HepG2 (cell line): ENCODE measurements around the gene KIAA1549. TPM values are rescaled to one million over a fixed set of nuclear protein-coding genes. Genes with fewer than 3 reads are reported as not detected.

Experiments
- ATAC-seq: fragments of 200-7000 bp; cut with Tn5 transposase; 3 replicates; pipeline ENCODE4 v1.9.1; 2020; ENCODE audit warnings: mild to moderate bottlenecking, moderate library complexity
- BruUV-seq: library from RNA; stranded (reverse); fragments of 400-500 nt; replicated peaks from 2 replicates; lab custom pipeline; 2021; lab: Mats Ljungman, UMichigan
- CTCF ChIA-PET: fragments of 300-600 bp; formaldehyde crosslinking; extraction: SDS; loops from one replicate; lab custom pipeline; 2021; ENCODE audit warnings: low total read pairs, inconsistent platforms, low intra/inter-chr PET ratio; lab: Yijun Ruan, JAX
- POLR2A ChIA-PET: fragments of 350-600 bp; sonication (Branson Sonifier 250); formaldehyde crosslinking; loops from one replicate; lab custom pipeline; 2020; ENCODE audit warnings: antibody characterized with exemption, inconsistent platforms; lab: Yijun Ruan, JAX
- DNase-seq: peaks from one replicate; pipeline ENCODE4 v3.0.0-alpha.2; 2015; ENCODE audit warnings: low spot score
- FAIRE-seq: peaks from 3 replicates; lab custom pipeline; 2011; peaks lifted over from hg19 to GRCh38; lab: Jason Lieb, UNC
- H2AFZ ChIP-seq: one replicate; pipeline ENCODE4 v1.6.1; 2011; ENCODE audit warnings: low read length, inconsistent platforms
- H3K27ac ChIP-seq: fragments of 300-600 bp; 3 replicates; pipeline ENCODE4 v1.8.0; 2011; ENCODE audit warnings: mixed run types, mild to moderate bottlenecking, mixed read lengths, low read length, inconsistent platforms; ENCODE audit not compliant: insufficient read depth; ENCODE audit errors: extremely low read length
- H3K27me3 ChIP-seq, 2 experiments: fragments of 200-600 bp in 1 of 2; 2 replicates in 1 of 2; 3 replicates in 1 of 2; pipeline versions ENCODE4 v1.6.0 to v1.8.0; 2011; ENCODE audit warnings: low read length in 2 of 2, mild to moderate bottlenecking in 2 of 2, moderate library complexity in 2 of 2, inconsistent platforms in 1 of 2; ENCODE audit not compliant: insufficient read depth in 2 of 2, control insufficient read depth in 1 of 2
- H3K36me3 ChIP-seq, 2 experiments: fragments of 200-600 bp in 1 of 2; replicated peaks in 1 of 2; 2 replicates in 1 of 2; 3 replicates in 1 of 2; pipeline versions ENCODE4 v1.5.1 to v1.8.0; 2011; ENCODE audit warnings: low read length in 2 of 2, inconsistent platforms in 1 of 2; ENCODE audit not compliant: insufficient read depth in 2 of 2, control insufficient read depth in 1 of 2
- H3K4me1 ChIP-seq: 2 replicates; pipeline ENCODE4 v1.5.1; 2012; ENCODE audit warnings: low read length, inconsistent platforms; ENCODE audit not compliant: insufficient read depth
- H3K4me2 ChIP-seq: 2 replicates; pipeline ENCODE4 v1.6.0; 2011; ENCODE audit warnings: low read depth, low read length, inconsistent platforms
- H3K4me3 ChIP-seq, 3 experiments: fragments of 200-600 bp in 1 of 3; sonication (generic), shearing (Covaris generic) in 1 of 3; replicated peaks in 1 of 3; 2 replicates each; pipeline ENCODE4 v1.5.1; 2011 to 2016; ENCODE audit warnings: low read length in 3 of 3, inconsistent platforms in 2 of 3, low read depth in 2 of 3, mild to moderate bottlenecking in 2 of 3, control low read depth in 1 of 3, mixed read lengths in 1 of 3; ENCODE audit not compliant: insufficient read depth in 1 of 3
- H3K79me2 ChIP-seq: one replicate; pipeline ENCODE4 v1.6.1; 2011; ENCODE audit warnings: low read length, inconsistent platforms; ENCODE audit not compliant: insufficient read depth
- H3K9ac ChIP-seq: 2 replicates; pipeline ENCODE4 v1.6.0; 2011; ENCODE audit warnings: mild to moderate bottlenecking, low read depth, low read length, inconsistent platforms; ENCODE audit not compliant: insufficient read depth
- H3K9me3 ChIP-seq: 2 replicates; pipeline ENCODE4 v1.5.1; 2012; ENCODE audit warnings: mild to moderate bottlenecking, low read length
- H4K20me1 ChIP-seq: 2 replicates; pipeline ENCODE4 v1.6.0; 2011; ENCODE audit warnings: inconsistent platforms, mild to moderate bottlenecking, low read length, moderate library complexity; ENCODE audit not compliant: insufficient read depth
- NCOA2 ChIP-seq: sonication (generic); formaldehyde crosslinking; IDR thresholded peaks from 2 replicates; pipeline ENCODE4 v1.8.0; 2022; ENCODE audit warnings: inconsistent platforms
- NR2C2 ChIP-seq: sonication (generic); formaldehyde crosslinking; IDR thresholded peaks from 2 replicates; pipeline ENCODE4 v1.4.0; 2020; ENCODE audit warnings: missing genetic modification reagents, mild to moderate bottlenecking, moderate library complexity, borderline replicate concordance
- PHF21A ChIP-seq: sonication (generic); formaldehyde crosslinking; IDR thresholded peaks from 2 replicates; pipeline ENCODE4 v1.5.0; 2020; ENCODE audit warnings: mild to moderate bottlenecking, missing genetic modification reagents
- PHF5A ChIP-seq: IDR thresholded peaks from one replicate; pipeline ENCODE4 v1.6.1; 2018; ENCODE audit warnings: low read depth, missing genetic modification reagents; ENCODE audit not compliant: unreplicated experiment
- PPARG ChIP-seq: conservative IDR thresholded peaks from 2 replicates; pipeline ENCODE4 v1.6.1; 2016; ENCODE audit warnings: missing biosample characterization, missing genetic modification reagents
- RARA ChIP-seq: IDR thresholded peaks from 2 replicates; pipeline ENCODE4 v1.6.1; 2016; ENCODE audit warnings: missing genetic modification reagents, missing compliant biosample characterization
- SOX13 ChIP-seq, 3 experiments: fragments of 450-650 bp in 1 of 3; sonication (generic) in 1 of 3; formaldehyde crosslinking in 1 of 3; IDR thresholded peaks in 2 of 3; conservative IDR thresholded peaks in 1 of 3; 2 replicates each; pipeline versions ENCODE4 v1.5.0 to v1.6.1; 2016 to 2020; ENCODE audit warnings: antibody characterized with exemption in 1 of 3, mild to moderate bottlenecking in 1 of 3, missing compliant biosample characterization in 1 of 3, missing genetic modification reagents in 1 of 3, moderate library complexity in 1 of 3
- TAF1 ChIP-seq: sonication (generic); formaldehyde crosslinking; IDR thresholded peaks from 2 replicates; pipeline ENCODE4 v1.4.0; 2020; ENCODE audit warnings: missing genetic modification reagents
- XBP1 ChIP-seq: sonication (generic); formaldehyde crosslinking; IDR thresholded peaks from 2 replicates; pipeline ENCODE4 v1.5.0; 2020; ENCODE audit warnings: missing genetic modification reagents
- ZNF614 ChIP-seq: IDR thresholded peaks from 2 replicates; pipeline ENCODE4 v1.6.1; 2018; ENCODE audit warnings: missing biosample characterization, missing genetic modification reagents, inconsistent platforms, borderline replicate concordance
- ZSCAN29 ChIP-seq: sonication (generic); formaldehyde crosslinking; conservative IDR thresholded peaks from 2 replicates; pipeline ENCODE4 v1.4.0; 2020; ENCODE audit warnings: mild to moderate bottlenecking, missing genetic modification reagents
- WGBS: methylation state at CpG from one replicate; pipeline ENCODE4 v1.1.6; 2017; ENCODE audit warnings: low lambda C conversion rate; 5-methylcytosine and 5-hydroxymethylcytosine counted together
- in situ Hi-C: cut with HindIII; loops from 2 replicates; pipeline ENCODE4 v1.10.0; 2017; ENCODE audit warnings: low pct_unique_long_range_greater_than_20kb; ENCODE audit not compliant: extremely low pct_ligation_motif_present
- intact Hi-C: fragments of 100-400 bp; cut with micrococcal nuclease; formaldehyde crosslinking; loops from one replicate; pipeline ENCODE4 v1.10.0; 2022; ENCODE audit not compliant: unreplicated experiment
- polyA plus RNA-seq, 8 experiments: library from polyadenylated mRNA; depleted of rRNA in 3 of 8; stranded (reverse) in 7 of 8; unstranded in 1 of 8; fragments of >200 nt; fragmentation: Illumina TruSeq in 4 of 8; extraction: Trizol in 4 of 8; gene quantifications; 2 replicates each; pipeline versions ENCODE4 v1.2.1 to v1.2.3, GENCODE V29; 2011 to 2016; ENCODE audit warnings: low read depth in 4 of 8, missing spikeins in 1 of 8, mixed read lengths in 1 of 8; ENCODE audit not compliant: insufficient read depth in 1 of 8
- total RNA-seq, 5 experiments: library from RNA; depleted of rRNA; stranded (reverse); fragments of >200 nt; fragmentation: Illumina TruSeq; extraction: Trizol; gene quantifications; 2 replicates each; pipeline ENCODE4 v1.2.3, GENCODE V29; 2016; ENCODE audit warnings: low read depth in 1 of 5
- TF ChIP-seq, protein P1 (sequence below): sonication (generic); formaldehyde crosslinking; IDR thresholded peaks from 2 replicates; pipeline ENCODE4 v1.5.0; 2020; ENCODE audit warnings: missing genetic modification reagents, mild to moderate bottlenecking, borderline replicate concordance
- TF ChIP-seq, protein P2 (sequence below): IDR thresholded peaks from 2 replicates; pipeline ENCODE4 v1.6.1; 2016; ENCODE audit warnings: low read depth
- TF ChIP-seq, protein P3 (sequence below): sonication (generic); formaldehyde crosslinking; IDR thresholded peaks from 2 replicates; pipeline ENCODE4 v1.4.0; 2020; ENCODE audit warnings: missing genetic modification reagents, mild to moderate bottlenecking, borderline replicate concordance
- TF ChIP-seq, protein P4 (sequence below): sonication (generic); formaldehyde crosslinking; conservative IDR thresholded peaks from 2 replicates; pipeline ENCODE4 v1.8.1; 2023; ENCODE audit warnings: missing genetic modification reagents

Gene KIAA1549
- total and polyA plus RNA-seq, 2 of the 13 experiments (the other 11 are each of a cell fraction or from before 2014, with no cell fraction given) = 1.1 to 1.8 TPM

DNA sequence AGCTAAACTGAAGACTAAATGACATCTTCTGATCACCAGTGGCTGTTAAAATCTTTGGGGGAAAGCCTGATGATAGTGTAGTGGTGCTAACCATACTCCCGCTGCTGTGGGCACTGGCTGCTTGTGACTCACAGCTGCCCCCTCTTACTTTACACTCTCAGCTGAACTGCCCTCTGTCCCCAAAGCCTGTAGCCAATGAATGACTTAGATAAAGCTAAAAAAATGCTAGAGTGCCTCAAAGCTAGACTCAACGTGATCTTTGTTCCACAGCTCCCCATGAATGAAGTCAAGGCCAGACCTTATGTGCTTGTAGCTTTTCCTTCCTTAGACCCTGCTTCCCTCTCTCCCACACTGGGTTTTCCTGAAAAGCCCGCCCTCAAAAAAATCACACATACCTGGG lies 48.2 kb upstream of the KIAA1549 start:
- peak; percentile 82 for ATAC-seq
- whole genome bisulfite sequencing = 47% methylated on average over 3 of the region's 3 CpGs
- CTCF ChIA-PET = no interaction called here
- TF ChIP-seq, protein P1, sequence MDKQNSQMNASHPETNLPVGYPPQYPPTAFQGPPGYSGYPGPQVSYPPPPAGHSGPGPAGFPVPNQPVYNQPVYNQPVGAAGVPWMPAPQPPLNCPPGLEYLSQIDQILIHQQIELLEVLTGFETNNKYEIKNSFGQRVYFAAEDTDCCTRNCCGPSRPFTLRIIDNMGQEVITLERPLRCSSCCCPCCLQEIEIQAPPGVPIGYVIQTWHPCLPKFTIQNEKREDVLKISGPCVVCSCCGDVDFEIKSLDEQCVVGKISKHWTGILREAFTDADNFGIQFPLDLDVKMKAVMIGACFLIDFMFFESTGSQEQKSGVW (CRISPR knock-in tag) = no peak
- TF ChIP-seq, protein P2, sequence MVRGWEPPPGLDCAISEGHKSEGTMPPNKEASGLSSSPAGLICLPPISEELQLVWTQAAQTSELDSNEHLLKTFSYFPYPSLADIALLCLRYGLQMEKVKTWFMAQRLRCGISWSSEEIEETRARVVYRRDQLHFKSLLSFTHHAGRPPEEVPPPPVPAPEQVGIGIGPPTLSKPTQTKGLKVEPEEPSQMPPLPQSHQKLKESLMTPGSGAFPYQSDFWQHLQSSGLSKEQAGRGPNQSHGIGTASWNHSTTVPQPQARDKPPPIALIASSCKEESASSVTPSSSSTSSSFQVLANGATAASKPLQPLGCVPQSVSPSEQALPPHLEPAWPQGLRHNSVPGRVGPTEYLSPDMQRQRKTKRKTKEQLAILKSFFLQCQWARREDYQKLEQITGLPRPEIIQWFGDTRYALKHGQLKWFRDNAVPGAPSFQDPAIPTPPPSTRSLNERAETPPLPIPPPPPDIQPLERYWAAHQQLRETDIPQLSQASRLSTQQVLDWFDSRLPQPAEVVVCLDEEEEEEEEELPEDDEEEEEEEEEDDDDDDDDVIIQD (CRISPR knock-in tag) = 0 out of 2 replicates have a peak, but pooled peaks have one; percentile 23
- TF ChIP-seq PHF21A (CRISPR knock-in tag) (no peak), ZNF614 (CRISPR knock-in tag) (0 out of 2 replicates have a peak, but pooled peaks have one; percentile 46), ZSCAN29 (0 out of 2 replicates have a peak, but pooled peaks have one; percentile 28), SOX13 (IDR thresholded peaks at IDR 0.05) (no peak), SOX13 (CRISPR knock-in tag; conservative IDR thresholded peaks at IDR 0.05 in 1 of 2, IDR thresholded peaks at IDR 0.05 in 1 of 2) (0 out of 4 replicates have a peak, but pooled peaks of 1 of the 2 experiments have one; percentile 5), NR2C2 (CRISPR knock-in tag) (0 out of 2 replicates have a peak, but pooled peaks have one; percentile 36), PHF5A (CRISPR knock-in tag) (no peak), RARA (CRISPR knock-in tag) (peak; percentile 39; the same call in 1 of the 2 replicates), NCOA2 (CRISPR knock-in tag) (no peak), XBP1 (CRISPR knock-in tag) (no peak), TAF1 (CRISPR knock-in tag) (no peak), PPARG (CRISPR knock-in tag) (peak; percentile 71)
- TF ChIP-seq, protein P3, sequence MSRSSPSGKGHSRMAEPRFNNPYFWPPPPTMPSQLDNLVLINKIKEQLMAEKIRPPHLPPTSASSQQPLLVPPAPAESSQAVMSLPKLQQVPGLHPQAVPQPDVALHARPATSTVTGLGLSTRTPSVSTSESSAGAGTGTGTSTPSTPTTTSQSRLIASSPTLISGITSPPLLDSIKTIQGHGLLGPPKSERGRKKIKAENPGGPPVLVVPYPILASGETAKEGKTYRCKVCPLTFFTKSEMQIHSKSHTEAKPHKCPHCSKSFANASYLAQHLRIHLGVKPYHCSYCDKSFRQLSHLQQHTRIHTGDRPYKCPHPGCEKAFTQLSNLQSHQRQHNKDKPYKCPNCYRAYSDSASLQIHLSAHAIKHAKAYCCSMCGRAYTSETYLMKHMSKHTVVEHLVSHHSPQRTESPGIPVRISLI (CRISPR knock-in tag) = peak; percentile 81
- TF ChIP-seq, protein P4, sequence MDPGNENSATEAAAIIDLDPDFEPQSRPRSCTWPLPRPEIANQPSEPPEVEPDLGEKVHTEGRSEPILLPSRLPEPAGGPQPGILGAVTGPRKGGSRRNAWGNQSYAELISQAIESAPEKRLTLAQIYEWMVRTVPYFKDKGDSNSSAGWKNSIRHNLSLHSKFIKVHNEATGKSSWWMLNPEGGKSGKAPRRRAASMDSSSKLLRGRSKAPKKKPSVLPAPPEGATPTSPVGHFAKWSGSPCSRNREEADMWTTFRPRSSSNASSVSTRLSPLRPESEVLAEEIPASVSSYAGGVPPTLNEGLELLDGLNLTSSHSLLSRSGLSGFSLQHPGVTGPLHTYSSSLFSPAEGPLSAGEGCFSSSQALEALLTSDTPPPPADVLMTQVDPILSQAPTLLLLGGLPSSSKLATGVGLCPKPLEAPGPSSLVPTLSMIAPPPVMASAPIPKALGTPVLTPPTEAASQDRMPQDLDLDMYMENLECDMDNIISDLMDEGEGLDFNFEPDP (CRISPR knock-in tag) = no peak

More for the DNA sequence above, 48.2 kb upstream of the KIAA1549 start:
- DNase-seq (peak; percentile 43), FAIRE-seq (peak; percentile 62)
- no peaks in the 10 kb centered on the region for H3K27me3 ChIP-seq
- peak overlapping the region; percentile 36 for H3K27ac ChIP-seq
- H3K4me2 ChIP-seq = peak overlapping the region; percentile 41
- H3K79me2 ChIP-seq = peaks cover 4% of the 10 kb centered on the region
- no peaks in the 10 kb centered on the region for H3K9me3 ChIP-seq
- peaks cover 39% of the 10 kb centered on the region for H3K4me1 ChIP-seq
- in situ Hi-C loops (no loop called here), intact Hi-C loops (no loop called here)
- POLR2A ChIA-PET = no interaction called here
- H3K4me3 ChIP-seq = peak overlapping the region in 1 of 3 experiments; percentile 2; a peak in 1 of 6 replicates
- no peak overlapping the region for H2AFZ ChIP-seq
- no peak overlapping the region for H3K9ac ChIP-seq
- peaks cover 0 to 7% of the 10 kb centered on the region in 2 experiments; a peak in 2 of 5 replicates for H3K36me3 ChIP-seq
- BruUV-seq = no TSS peak
- peaks cover 4% of the 10 kb centered on the region; the same call in 1 of the 2 replicates for H4K20me1 ChIP-seq
